HepG2 (cell line): ENCODE data around the gene C19orf47. TPM values are rescaled to one million over a fixed set of nuclear protein-coding genes. Genes with fewer than 3 reads are reported as not detected.

Source experiments
- ATAC-seq: fragments of 200-7000 bp; cut with Tn5 transposase; 3 replicates; pipeline ENCODE4 v1.9.1; 2020; ENCODE audit warnings: mild to moderate bottlenecking, moderate library complexity
- BruUV-seq: library from RNA; stranded (reverse); fragments of 400-500 nt; replicated peaks from 2 replicates; lab custom pipeline; 2021; lab: Mats Ljungman, UMichigan
- CTCF ChIA-PET: fragments of 300-600 bp; formaldehyde crosslinking; extraction: SDS; loops from one replicate; lab custom pipeline; 2021; ENCODE audit warnings: low total read pairs, inconsistent platforms, low intra/inter-chr PET ratio; lab: Yijun Ruan, JAX
- POLR2A ChIA-PET: fragments of 350-600 bp; sonication (Branson Sonifier 250); formaldehyde crosslinking; loops from one replicate; lab custom pipeline; 2020; ENCODE audit warnings: antibody characterized with exemption, inconsistent platforms; lab: Yijun Ruan, JAX
- DNase-seq: peaks from one replicate; pipeline ENCODE4 v3.0.0-alpha.2; 2015; ENCODE audit warnings: low spot score
- FAIRE-seq: peaks from 3 replicates; lab custom pipeline; 2011; peaks lifted over from hg19 to GRCh38; lab: Jason Lieb, UNC
- H2AFZ ChIP-seq: one replicate; pipeline ENCODE4 v1.6.1; 2011; ENCODE audit warnings: low read length, inconsistent platforms
- H3K27ac ChIP-seq: fragments of 300-600 bp; 3 replicates; pipeline ENCODE4 v1.8.0; 2011; ENCODE audit warnings: mixed run types, mild to moderate bottlenecking, mixed read lengths, low read length, inconsistent platforms; ENCODE audit not compliant: insufficient read depth; ENCODE audit errors: extremely low read length
- H3K27me3 ChIP-seq, 2 experiments: fragments of 200-600 bp in 1 of 2; 2 replicates in 1 of 2; 3 replicates in 1 of 2; pipeline versions ENCODE4 v1.6.0 to v1.8.0; 2011; ENCODE audit warnings: low read length in 2 of 2, mild to moderate bottlenecking in 2 of 2, moderate library complexity in 2 of 2, inconsistent platforms in 1 of 2; ENCODE audit not compliant: insufficient read depth in 2 of 2, control insufficient read depth in 1 of 2
- H3K36me3 ChIP-seq, 2 experiments: fragments of 200-600 bp in 1 of 2; replicated peaks in 1 of 2; 2 replicates in 1 of 2; 3 replicates in 1 of 2; pipeline versions ENCODE4 v1.5.1 to v1.8.0; 2011; ENCODE audit warnings: low read length in 2 of 2, inconsistent platforms in 1 of 2; ENCODE audit not compliant: insufficient read depth in 2 of 2, control insufficient read depth in 1 of 2
- H3K4me1 ChIP-seq: 2 replicates; pipeline ENCODE4 v1.5.1; 2012; ENCODE audit warnings: low read length, inconsistent platforms; ENCODE audit not compliant: insufficient read depth
- H3K4me2 ChIP-seq: 2 replicates; pipeline ENCODE4 v1.6.0; 2011; ENCODE audit warnings: low read depth, low read length, inconsistent platforms
- H3K4me3 ChIP-seq, 3 experiments: fragments of 200-600 bp in 1 of 3; sonication (generic), shearing (Covaris generic) in 1 of 3; replicated peaks in 1 of 3; 2 replicates each; pipeline ENCODE4 v1.5.1; 2011 to 2016; ENCODE audit warnings: low read length in 3 of 3, inconsistent platforms in 2 of 3, low read depth in 2 of 3, mild to moderate bottlenecking in 2 of 3, control low read depth in 1 of 3, mixed read lengths in 1 of 3; ENCODE audit not compliant: insufficient read depth in 1 of 3
- H3K79me2 ChIP-seq: one replicate; pipeline ENCODE4 v1.6.1; 2011; ENCODE audit warnings: low read length, inconsistent platforms; ENCODE audit not compliant: insufficient read depth
- H3K9ac ChIP-seq: 2 replicates; pipeline ENCODE4 v1.6.0; 2011; ENCODE audit warnings: mild to moderate bottlenecking, low read depth, low read length, inconsistent platforms; ENCODE audit not compliant: insufficient read depth
- H3K9me3 ChIP-seq: 2 replicates; pipeline ENCODE4 v1.5.1; 2012; ENCODE audit warnings: mild to moderate bottlenecking, low read length
- H4K20me1 ChIP-seq: 2 replicates; pipeline ENCODE4 v1.6.0; 2011; ENCODE audit warnings: inconsistent platforms, mild to moderate bottlenecking, low read length, moderate library complexity; ENCODE audit not compliant: insufficient read depth
- SALL2 ChIP-seq: sonication (generic); formaldehyde crosslinking; IDR thresholded peaks from 2 replicates; pipeline ENCODE4 v1.8.1; 2023; ENCODE audit warnings: mild to moderate bottlenecking, missing genetic modification reagents, inconsistent platforms
- ZNF44 ChIP-seq: sonication (generic); formaldehyde crosslinking; IDR thresholded peaks from 2 replicates; pipeline ENCODE4 v1.5.1; 2020; ENCODE audit warnings: mild to moderate bottlenecking, missing genetic modification reagents
- WGBS: methylation state at CpG from one replicate; pipeline ENCODE4 v1.1.6; 2017; ENCODE audit warnings: low lambda C conversion rate; 5-methylcytosine and 5-hydroxymethylcytosine counted together
- in situ Hi-C: cut with HindIII; loops from 2 replicates; pipeline ENCODE4 v1.10.0; 2017; ENCODE audit warnings: low pct_unique_long_range_greater_than_20kb; ENCODE audit not compliant: extremely low pct_ligation_motif_present
- intact Hi-C: fragments of 100-400 bp; cut with micrococcal nuclease; formaldehyde crosslinking; loops from one replicate; pipeline ENCODE4 v1.10.0; 2022; ENCODE audit not compliant: unreplicated experiment
- polyA plus RNA-seq, 8 experiments: library from polyadenylated mRNA; depleted of rRNA in 3 of 8; stranded (reverse) in 7 of 8; unstranded in 1 of 8; fragments of >200 nt; fragmentation: Illumina TruSeq in 4 of 8; extraction: Trizol in 4 of 8; gene quantifications; 2 replicates each; pipeline versions ENCODE4 v1.2.1 to v1.2.3, GENCODE V29; 2011 to 2016; ENCODE audit warnings: low read depth in 4 of 8, missing spikeins in 1 of 8, mixed read lengths in 1 of 8; ENCODE audit not compliant: insufficient read depth in 1 of 8
- total RNA-seq, 5 experiments: library from RNA; depleted of rRNA; stranded (reverse); fragments of >200 nt; fragmentation: Illumina TruSeq; extraction: Trizol; gene quantifications; 2 replicates each; pipeline ENCODE4 v1.2.3, GENCODE V29; 2016; ENCODE audit warnings: low read depth in 1 of 5
- TF ChIP-seq, protein P1 (sequence below): sonication (generic); formaldehyde crosslinking; IDR thresholded peaks from 2 replicates; pipeline ENCODE4 v1.8.0; 2022; ENCODE audit warnings: low read depth, missing genetic modification reagents
- TF ChIP-seq, protein P2 (sequence below): sonication (generic); formaldehyde crosslinking; conservative IDR thresholded peaks from 2 replicates; pipeline ENCODE4 v1.4.0; 2020; ENCODE audit warnings: missing genetic modification reagents

C19orf47 gene
- total and polyA plus RNA-seq, 2 of the 13 experiments (the other 11 are each of a cell fraction or from before 2014, with no cell fraction given) = 8.1 to 10.6 TPM

DNA sequence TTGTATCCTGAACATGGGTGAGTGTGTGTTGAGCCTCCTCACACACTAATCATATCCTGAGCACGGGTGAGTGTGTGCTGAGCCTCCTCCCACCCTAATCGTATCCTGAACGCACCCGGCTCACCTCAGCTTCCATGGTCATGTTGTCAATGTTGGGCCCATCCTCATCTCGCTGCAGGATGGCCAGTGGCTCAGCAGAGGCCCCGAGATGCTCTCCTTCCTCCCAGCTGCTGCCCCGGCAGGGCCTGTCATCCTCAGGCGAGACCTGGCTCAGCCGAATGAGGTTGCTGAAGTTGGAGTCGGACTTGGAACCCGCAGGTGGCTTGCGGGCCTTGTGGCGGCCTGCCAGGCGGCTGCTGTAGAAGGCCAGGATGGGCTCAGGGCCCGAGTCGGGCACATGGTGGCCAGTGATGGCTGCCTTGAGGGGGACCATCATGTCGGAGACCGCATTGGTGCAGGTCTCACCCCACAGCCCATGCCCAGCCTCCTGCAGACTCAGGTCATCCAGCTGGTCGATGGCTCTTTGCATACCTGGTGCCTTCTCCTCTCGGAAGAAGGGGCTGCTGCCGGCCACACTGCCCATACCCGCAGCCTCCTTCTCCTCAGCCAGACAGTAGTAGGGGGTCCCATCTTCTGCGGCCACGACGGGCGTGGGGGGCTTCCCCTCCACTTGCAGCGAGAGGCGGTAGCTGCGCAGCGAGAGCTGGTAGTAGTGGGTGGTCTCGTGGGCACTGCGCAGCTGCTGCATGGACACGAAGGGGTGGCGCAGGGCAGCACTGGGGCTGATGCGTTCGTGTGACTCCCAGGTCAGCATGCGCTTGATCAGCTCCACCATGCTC, 32.2 kb upstream of the C19orf47 start (continued):
- TF ChIP-seq, protein P1, sequence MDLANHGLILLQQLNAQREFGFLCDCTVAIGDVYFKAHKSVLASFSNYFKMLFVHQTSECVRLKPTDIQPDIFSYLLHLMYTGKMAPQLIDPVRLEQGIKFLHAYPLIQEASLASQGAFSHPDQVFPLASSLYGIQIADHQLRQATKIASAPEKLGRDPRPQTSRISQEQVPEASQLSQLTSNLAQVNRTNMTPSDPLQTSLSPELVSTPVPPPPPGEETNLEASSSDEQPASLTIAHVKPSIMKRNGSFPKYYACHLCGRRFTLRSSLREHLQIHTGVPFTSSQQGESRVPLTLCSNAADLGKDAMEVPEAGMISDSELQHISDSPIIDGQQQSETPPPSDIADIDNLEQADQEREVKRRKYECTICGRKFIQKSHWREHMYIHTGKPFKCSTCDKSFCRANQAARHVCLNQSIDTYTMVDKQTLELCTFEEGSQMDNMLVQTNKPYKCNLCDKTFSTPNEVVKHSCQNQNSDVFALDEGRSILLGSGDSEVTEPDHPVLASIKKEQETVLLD (CRISPR knock-in tag) = no peak
- TF ChIP-seq SALL2 = no peak
- TF ChIP-seq, protein P2, sequence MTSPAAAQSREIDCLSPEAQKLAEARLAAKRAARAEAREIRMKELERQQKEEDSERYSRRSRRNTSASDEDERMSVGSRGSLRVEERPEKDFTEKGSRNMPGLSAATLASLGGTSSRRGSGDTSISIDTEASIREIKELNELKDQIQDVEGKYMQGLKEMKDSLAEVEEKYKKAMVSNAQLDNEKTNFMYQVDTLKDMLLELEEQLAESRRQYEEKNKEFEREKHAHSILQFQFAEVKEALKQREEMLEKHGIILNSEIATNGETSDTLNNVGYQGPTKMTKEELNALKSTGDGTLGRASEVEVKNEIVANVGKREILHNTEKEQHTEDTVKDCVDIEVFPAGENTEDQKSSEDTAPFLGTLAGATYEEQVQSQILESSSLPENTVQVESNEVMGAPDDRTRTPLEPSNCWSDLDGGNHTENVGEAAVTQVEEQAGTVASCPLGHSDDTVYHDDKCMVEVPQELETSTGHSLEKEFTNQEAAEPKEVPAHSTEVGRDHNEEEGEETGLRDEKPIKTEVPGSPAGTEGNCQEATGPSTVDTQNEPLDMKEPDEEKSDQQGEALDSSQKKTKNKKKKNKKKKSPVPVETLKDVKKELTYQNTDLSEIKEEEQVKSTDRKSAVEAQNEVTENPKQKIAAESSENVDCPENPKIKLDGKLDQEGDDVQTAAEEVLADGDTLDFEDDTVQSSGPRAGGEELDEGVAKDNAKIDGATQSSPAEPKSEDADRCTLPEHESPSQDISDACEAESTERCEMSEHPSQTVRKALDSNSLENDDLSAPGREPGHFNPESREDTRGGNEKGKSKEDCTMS (CRISPR knock-in tag) = no peak
- TF ChIP-seq, all 625 proteins: peak for 2

DNA sequence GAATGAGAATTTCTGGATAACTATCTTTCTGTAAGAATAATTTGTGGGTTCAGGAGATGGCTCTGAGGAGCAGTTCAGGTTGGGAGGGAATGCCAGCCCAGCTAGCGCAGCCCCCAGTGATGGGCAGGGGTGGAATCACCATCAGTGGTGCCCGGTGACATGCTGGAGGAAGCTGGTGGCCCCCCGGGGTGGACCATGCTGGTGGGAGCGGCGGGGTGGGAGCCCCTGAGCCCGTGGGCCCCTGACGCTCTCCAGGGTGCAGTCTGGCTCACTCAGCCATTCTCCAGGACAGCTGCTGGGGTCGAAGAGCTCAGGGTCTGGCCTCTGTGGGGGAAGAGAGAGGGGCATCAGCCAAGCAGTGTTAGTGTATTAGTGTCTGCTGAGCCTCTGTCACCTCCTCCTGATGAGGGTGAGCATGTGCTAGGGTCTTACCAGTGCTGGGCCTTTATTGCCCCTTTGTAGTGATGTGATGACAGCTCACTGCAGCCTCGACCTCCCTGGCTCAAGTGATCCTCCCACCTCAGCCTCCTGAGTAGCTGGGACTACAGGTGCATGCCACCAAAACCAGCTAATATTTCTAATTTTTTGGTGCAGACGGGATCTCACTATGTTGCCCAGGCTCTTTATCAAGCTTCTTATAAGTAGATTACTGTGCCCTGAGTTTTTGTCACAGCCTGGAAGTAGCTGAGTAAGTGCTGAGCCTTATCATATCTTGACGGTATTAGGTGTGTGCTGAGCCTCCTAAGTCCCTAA, 31.4 kb upstream of the C19orf47 start:
- in situ Hi-C loops = no loop called here
- H4K20me1 ChIP-seq = no peaks in the 10 kb centered on the region
- POLR2A ChIA-PET = no interaction called here
- ATAC-seq = no peak
- H2AFZ ChIP-seq = no peak overlapping the region
- intact Hi-C loops = no loop called here
- H3K27me3 ChIP-seq = no peaks in the 10 kb centered on the region
- H3K4me2 ChIP-seq = no peak overlapping the region
- FAIRE-seq = no peak
- no peaks in the 10 kb centered on the region for H3K9me3 ChIP-seq
- H3K79me2 ChIP-seq = no peaks in the 10 kb centered on the region
- H3K9ac ChIP-seq = no peak overlapping the region
- DNase-seq = no peak
- H3K4me3 ChIP-seq = no peak overlapping the region
- H3K4me1 ChIP-seq = peaks cover 2% of the 10 kb centered on the region; the same call in 1 of the 2 replicates
- TF ChIP-seq ZNF44 = no peak
- H3K36me3 ChIP-seq = no peaks in the 10 kb centered on the region; a peak in 1 of 5 replicates
- 58% methylated on average over 3 of the region's 11 CpGs for WGBS
- CTCF ChIA-PET = no interaction called here
- no peak overlapping the region for H3K27ac ChIP-seq
- no TSS peak for BruUV-seq
